ENCODE data around the gene BTC.
"Not testable (repeated sequence)": the region's sequence is repeated elsewhere in the genome, so short reads cannot be mapped to it uniquely, and the experiment has no call there.

The BTC gene

DNA sequence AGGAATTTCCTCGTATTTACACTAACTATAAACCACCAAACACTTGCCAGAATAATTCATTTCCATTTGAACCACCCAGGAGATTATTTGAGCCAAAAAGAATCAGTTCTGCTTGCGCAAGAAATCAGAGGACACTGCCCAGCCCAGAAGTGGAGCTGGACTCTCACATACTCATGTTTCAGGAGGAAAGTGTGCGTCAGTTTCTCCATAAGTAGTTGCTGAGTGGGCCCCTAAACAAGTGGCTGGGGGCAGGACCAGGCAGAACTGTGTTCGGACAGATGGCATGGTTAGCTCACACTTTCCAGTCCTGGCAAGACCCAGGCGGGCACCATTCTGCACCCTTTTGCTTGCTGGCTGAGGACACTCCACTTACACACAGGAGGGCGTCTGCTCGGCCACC, 38.8 kb downstream of the BTC start:
- DNase-seq: no peak

GRCh38 chr4:74754218-74754617, 40.1 kb downstream of the BTC start:
- DNase-seq: no peak

GRCh38 chr4:74752798-74753197, 41.5 kb downstream of the BTC start:
- no peak for DNase-seq

DNA sequence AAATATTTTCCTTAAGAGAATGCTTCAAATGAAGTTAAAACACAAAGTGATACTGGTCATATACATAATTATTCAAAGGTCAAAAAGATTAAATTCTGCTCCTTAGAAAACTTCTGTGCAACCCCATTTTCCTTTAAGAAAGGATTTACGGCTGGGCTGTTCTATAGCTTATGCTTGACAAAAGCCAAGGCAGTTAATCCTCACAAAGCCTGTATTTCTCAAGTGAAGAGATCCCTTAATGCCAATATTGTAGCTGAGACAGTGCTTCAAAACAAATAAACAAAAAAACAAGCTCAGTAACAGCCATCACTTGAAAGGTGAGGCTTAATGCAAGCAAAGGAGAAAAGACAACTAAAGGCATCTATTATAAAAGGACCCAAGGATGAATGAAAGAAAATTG, 42.5 kb downstream of the BTC start:
- DNase-seq: no peak

DNA sequence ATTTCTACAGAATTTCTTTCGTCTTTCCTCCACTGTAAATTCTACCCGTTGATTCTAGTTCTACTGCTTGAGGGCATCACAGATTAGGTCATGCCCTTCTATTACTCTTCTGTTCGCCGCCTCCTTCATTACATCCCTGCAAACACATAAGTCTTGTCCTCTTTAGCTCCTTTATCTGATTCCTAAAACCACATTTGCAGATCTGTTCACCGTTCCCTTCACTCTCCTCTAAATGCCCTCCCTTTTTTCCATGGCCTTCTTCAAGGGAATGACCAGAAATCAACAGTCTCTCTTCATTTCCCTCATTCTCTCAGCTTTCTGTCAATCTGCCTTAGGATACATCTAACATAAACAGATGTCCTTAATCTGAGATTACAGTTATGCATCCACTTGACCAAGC, 43.1 kb downstream of the BTC start:
- DNase-seq: no peak

- DNase-seq: no peak
These were observed 52.1 kb downstream of the BTC start for GRCh38 chr4:74742185-74742584.

DNA sequence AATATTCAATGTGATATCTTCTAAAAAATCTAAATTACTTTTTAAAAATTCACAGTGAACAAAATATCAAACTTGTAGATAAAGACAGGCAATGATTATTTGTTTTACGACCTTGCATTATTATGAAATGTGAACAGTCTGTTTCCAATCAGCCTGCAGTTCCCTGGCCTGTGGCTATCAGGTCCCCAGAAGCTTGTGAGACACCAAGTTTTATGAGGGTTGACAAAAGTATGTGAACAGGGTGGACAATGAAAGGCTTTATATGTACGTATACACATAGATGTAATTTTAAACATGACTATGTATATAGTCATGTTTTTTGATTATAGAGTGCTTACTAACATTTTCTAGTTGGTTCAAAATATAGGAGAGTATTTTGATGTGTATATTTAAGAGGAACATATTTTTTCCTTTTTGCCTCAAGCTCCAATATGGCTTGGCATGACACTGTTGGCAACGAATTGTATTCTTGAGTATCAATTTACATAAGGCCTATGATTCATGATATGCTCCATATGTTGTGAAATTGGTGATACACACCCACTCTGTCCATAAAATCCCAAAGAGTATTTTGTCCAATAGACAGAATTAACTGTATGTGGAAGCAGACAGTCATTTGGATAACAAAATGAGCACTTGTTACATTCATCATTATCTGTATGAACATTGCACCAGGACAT, 55.7 kb downstream of the BTC start:
- DNase-seq: no peak

DNA sequence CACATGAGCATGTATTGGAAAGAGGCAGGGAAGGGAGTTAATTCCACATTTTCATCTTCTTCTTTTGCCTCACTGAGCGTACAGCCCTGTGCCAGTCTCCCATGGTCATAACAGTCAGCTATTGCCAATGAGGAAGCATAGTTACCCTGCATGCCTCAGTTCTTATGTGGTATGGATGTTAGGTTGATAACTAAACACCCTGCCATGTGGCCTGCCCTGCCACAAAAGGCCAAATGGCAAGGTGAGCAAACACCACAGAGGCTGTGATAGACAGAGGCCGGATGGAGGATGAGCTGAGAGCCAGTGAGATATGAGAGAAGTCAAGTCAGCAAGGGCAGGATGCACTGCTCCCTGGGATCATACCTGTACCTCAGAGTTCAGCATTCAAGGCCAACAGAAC, 59.3 kb downstream of the BTC start:
- DNase-seq: no peak

- no peak for DNase-seq
These were observed 60.6 kb downstream of the BTC start for GRCh38 chr4:74733756-74734155.

DNA sequence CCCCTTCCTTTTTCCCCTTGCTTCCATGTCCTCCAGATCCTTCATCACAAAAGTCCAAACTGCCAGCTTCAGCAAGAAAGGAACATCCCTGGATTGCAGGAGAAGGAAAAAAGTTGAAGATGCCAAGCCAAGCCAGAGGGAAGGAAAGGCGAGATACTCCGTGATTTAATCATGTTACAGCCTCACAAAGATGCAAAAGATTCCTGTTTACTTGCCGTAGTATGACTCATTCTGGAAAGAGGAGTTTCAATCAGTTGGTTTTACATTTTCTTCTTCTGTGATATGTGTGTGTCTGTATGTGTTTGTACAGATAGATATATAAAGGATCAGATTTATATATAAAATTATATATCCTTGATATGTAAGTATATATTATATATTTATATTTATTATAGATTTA, 69.3 kb downstream of the BTC start:
- no peak for DNase-seq

DNA sequence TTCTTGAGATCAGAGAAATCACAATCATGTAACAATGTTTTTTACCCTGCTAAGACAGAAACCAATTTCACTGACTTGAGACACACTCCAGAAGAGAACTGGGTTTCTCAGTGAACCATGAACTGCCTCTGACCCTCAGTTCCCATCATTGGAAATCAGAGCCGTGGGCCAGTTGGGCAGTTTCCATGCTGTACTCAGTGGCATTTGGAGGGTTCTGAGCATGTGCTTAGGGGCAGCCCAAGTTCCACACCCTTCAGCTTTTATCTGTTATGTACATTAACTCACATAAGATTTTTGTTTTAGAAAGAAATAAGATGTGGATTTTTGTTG, 77.9 kb downstream of the BTC start:
- DNase-seq: no peak

DNA sequence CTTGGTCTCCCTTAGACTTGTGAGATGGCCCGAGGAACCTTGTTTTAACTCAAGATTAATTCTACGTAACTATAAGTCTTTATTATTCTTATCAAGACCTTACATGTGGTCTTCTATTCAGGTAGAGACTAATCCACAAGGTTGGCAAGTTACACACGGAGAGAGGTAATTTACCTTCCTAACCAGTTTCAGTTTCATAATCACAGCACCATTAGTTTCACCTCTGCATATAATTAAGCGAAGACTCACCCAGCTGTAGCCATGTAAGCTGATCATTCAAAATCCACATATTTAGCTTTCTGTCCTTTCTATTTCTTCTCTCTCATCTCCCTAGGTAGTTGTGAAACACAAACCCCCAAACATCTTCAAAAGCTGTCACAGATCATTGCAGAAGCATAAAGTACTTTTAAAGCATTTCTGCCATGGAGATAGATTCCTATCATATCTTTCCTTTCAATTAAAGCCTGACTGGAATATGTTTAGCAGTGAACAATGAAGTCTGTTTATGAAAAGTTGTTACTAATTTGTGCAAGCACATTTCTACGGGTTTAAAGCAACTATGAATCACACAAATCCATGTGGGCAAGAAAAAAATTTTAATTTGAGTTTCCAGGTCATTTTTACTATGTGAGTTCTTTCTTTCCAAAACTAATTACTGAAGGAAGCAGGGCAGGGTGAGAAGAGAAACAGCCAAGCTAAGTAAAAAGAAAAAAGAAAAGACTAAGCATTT, 78.5 kb downstream of the BTC start:
- DNase-seq: no peak

GRCh38 chr4:74714611-74715130, 79.7 kb downstream of the BTC start:
- no peak for DNase-seq

DNA sequence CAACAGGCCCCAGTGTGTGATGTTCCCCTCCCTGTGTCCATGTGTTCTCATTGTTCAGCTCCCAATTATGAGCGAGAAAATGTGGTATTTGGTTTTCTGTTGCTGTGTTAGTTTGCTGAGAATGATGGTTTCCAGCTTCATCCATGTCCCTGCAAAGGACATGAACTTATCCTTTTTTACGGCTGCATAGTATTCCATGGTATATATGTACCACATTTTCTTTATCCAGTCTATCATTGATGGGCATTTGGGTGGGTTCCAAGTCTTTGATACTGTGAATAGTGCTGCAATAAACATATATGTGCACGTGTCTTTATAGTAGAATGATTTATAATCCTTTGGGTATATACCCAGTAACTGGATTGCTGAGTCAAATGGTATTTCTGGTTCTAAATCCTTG, 86.2 kb downstream of the BTC start:
- DNase-seq: not testable (repeated sequence)
